Posterior cingulate gyrus (tissue), 11 donors: ENCODE data around the gene CYP19A1.
A peak's percentile ranks its signal among the peaks of the same experiment; 100 is the strongest.

Experiments used
- DNase-seq, 10 donors: peaks; one replicate each; pipeline versions ENCODE4 v3.0.0 to v3.0.0-alpha.2; 2020 to 2021; ENCODE audit warnings: mixed read lengths in 3 of 10
- intact Hi-C: fragments of 100-400 bp; cut with DNase I; formaldehyde crosslinking; loops from one replicate; pipeline ENCODE4 v1.15.1; 2023

CYP19A1 gene

GRCh38 chr15:51338496-51338895 is at the start of gene CYP19A1:
TSS of gene CYP19A1 (minus strand) at chr15:51338596. CDS start at chr15:51242912, 95,684 bp downstream.
- DNase-seq, result no peak
- intact Hi-C loops, result no loop called here

- intact Hi-C loops, result no loop called here
- DNase-seq, result no peak
Observed at GRCh38 chr15:51387699-51388041, 49.3 kb upstream of the CYP19A1 start.

DNA sequence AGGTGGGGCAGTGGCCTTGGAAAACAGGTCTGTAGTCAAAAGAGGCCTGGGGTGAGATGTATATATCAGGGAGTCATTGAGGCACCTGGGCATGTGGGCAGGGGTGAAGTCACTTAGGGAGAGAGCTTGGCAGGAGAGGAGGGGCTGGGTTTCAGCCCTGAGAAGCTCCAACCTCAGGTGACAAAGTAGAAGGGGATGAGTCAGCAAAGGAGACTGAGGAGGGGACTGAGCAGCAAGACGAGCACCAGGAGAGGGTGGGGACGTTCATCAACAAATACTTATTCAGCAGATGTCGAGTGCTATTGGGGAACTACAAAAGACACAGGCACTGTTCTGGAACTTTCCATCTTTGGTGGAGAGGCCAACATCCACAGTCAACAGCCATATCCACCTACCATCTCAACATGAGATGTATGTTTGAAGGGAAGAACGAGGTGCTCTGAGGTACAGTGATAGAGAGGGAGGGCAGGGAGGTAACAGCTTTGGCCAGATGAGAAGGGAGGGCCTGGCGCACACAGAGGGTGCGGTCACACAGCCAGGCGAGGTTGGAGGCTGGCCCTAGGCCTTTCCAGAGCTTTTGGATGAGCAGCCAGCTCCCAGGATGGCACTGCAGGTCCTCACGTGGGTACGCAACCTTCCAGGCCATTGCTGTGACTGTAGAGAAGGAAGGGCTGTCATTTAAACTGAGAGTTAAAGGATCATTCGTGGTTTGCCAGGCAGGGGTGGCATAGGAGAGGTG is 48.7 kb upstream of the CYP19A1 start:
- no peak for DNase-seq
- intact Hi-C loops, result no loop called here

GRCh38 chr15:51386486-51386885 is 48.1 kb upstream of the CYP19A1 start:
- peak in 1 of 10 donors; percentile 78 for DNase-seq
- intact Hi-C loops, result no loop called here

- DNase-seq, result no peak
- intact Hi-C loops, result no loop called here
Observed at GRCh38 chr15:51386029-51386428, 47.6 kb upstream of the CYP19A1 start.

GRCh38 chr15:51382787-51383186 is 44.4 kb upstream of the CYP19A1 start:
- peak in 6 of 10 donors; percentile 44 to 91 (median 48) for DNase-seq
- intact Hi-C loops, result loop anchor here (5.0 kb wide), 2 partner anchors 35 to 220 kb away; no protein-coding TSS in a partner anchor

DNA sequence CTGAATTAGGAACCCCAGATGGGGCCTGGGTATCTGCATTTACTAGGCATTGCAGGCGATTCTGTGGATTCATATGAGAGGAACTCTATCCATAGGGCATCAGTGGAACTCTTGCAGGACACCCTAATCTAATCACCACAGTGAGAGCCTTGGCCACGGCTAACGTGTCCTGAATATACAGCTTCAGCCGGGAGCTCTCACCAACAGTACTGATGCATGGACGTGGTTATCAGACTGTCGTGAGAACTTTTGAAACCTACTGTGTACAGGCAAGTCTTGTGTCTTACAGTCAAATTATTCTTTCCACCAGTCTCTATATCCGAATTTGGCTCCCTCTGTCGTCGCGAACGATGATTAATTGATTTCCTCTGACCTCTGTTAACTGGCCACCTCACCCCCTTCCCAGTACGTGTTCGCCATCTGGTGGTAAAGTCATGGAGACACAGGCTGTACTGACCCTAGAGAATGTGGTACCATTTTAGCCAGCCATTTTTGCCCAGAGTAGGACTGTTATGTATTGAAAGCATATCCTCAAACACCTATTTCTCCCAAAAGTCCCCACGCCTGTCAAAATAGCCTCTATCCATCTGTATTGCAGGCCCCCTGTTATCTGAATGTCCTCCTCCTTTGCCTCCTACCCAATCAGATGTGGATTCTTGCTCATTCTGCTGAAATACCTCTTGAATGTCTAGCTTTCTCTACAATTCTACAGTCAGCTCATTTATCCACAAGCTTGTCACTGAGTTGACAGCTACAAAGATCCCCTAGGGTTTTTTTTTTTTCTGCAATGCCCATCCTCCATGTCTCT is 42.8 kb upstream of the CYP19A1 start:
- intact Hi-C loops, result loop anchor here (1.0 to 5.0 kb wide), 4 partner anchors 34 to 219 kb away; no protein-coding TSS in a partner anchor
- peak in 8 of 10 donors; percentile 33 to 93 (median 62) for DNase-seq

DNA sequence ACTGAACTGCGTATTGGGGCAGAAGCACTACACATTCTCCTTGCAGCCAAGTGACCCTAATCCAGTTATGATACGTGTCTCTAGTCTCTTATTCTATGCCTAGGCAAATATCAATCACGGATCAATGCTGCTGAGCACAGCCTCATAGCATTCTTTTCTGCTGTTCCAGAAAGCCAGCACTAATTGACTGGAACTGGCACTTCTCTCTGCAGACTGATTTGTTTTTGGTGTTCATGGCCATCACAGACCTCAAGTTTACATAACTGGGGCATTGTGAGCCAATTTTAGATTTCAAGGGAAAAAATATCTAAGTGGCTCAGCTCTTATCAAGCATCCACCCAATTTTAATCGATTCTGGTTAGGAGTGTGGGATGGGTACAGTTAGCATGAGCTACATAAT is 41.0 kb upstream of the CYP19A1 start:
- intact Hi-C loops, result no loop called here
- DNase-seq, result no peak

DNA sequence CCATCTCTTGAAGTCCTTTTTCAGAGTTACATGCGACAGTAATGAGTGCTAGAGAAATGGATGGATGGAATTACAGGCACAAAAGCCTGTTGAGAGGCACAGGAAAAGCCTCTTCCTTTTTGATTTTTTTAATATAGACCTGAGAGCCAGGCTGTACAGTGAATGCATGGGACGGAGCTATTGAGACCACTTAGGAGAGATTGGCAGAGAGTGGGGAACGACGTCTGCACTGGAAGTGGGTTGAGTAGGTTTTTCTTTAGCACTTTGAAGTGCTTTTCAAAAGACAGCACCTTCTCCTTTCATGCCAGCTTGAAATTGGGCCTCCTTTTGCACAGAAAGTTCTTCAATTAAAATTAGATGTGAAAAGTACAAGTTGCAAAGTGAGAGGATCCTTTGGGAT is 40.0 kb upstream of the CYP19A1 start:
- intact Hi-C loops, result no loop called here

GRCh38 chr15:51377038-51377786 is 38.8 kb upstream of the CYP19A1 start:
- intact Hi-C loops, result no loop called here
- no peak for DNase-seq

More for the DNA sequence above, 40.0 kb upstream of the CYP19A1 start:
- no peak for DNase-seq

- intact Hi-C loops, result no loop called here
- DNase-seq, result no peak
Observed at GRCh38 chr15:51375966-51376640, 37.7 kb upstream of the CYP19A1 start.

DNA sequence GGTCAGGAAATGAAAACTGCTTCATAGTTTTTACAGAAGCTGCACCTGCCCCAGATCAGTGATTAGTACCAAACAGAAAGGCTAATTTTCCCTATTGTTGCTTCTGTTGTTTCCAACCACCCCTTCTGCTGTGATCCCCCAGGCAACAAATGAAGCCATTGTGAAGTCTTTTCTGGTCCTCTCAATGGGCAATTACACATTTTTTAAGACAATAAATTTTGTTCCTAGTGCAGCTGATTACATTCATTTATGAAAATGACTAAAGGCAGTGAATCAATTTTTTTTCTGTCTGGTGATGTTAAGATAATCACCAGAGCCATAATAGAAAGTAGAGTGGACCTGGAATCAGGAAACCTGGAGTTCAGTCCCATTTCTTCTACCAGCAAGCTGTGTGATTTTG is 35.7 kb upstream of the CYP19A1 start:
- DNase-seq, result no peak
- intact Hi-C loops, result no loop called here

DNA sequence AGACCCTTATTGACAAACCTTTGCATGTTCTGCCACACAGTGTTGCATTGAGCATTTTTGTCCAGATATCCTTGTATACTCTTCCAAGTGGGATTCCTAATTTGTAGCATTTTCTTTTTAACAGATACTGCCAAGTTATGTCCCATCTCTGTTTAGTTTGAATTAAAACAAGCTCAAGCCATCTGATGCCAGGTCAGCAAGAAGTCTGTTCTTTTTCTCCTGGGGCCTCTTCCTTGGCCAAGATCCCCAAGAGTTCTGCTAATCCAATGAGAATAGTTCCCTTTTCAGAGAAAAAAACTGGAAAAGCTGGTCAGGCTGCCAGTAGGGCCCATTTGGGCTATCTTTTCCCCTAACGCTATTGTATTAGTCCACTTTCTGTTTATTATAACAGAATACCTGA is 32.9 kb upstream of the CYP19A1 start:
- intact Hi-C loops, result no loop called here
- DNase-seq, result no peak

DNA sequence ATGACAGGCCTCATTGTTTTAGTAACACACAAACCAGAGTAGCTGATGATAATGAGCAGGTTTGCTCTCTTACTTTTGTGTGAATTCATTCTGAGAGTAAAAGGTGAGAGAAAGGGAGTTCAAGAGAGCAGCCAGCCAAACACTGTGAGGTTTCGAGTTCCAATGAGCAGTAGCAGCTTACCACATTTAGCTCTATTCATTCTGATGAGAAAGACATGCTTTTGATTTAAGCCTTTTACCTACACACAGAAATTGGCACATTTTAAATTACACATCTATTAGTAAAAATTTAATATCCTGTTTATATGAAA is 31.0 kb upstream of the CYP19A1 start:
- no peak for DNase-seq
- intact Hi-C loops, result no loop called here

DNA sequence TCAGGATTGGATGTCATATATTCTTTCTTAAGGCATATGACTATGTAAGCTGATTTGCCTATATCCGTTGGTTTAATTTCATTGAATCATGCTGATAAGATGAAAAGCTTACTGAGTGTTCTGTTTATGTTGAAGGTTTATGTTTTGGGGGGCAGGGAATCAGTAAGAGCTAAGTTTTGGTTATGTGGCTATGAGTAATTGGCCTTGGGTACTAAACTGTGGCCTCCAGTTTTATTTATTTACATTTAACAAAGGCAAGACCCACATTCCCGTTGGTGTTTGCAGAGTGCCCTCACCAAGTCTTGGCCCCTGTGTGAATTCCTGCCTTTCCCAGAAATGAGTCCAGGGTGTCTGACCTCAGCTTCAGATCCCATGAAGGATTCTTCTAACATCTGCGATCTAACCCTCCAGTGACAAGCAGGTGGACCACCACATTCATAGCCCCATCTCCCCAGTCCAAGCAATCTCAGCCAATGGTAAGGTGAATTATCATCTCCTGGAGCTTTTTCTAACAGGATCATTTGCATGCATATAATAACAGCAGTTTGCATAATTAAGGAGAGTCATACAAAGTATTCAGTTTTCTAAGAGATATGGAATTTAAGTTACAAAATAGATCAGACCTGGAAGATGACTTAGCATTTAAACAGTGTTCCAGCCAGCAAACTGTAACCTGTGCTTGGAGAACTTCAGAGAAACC is 30.5 kb upstream of the CYP19A1 start:
- DNase-seq, result no peak
- intact Hi-C loops, result no loop called here

GRCh38 chr15:51368307-51368706 is 29.9 kb upstream of the CYP19A1 start:
- intact Hi-C loops, result no loop called here
- no peak for DNase-seq

- intact Hi-C loops, result no loop called here
Observed at GRCh38 chr15:51367322-51367976, 29.1 kb upstream of the CYP19A1 start.

DNA sequence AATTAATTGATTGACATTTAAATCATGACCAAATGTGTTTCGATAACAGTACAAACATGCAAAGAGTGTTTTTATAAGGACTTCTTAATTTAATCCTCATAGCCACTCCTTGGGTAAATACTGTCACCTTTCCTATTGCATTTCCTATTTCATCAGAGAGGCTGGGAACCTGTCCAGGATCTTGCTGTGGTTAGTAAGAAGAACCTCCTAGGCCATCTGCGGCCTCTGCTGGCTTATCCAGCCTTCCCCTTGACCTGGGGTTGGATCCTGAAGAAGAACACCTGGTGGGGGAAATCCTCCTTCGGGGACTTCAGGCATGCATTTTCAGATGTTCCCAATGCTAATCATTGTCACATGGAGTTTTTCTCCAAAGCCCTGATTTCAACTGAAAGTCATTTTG is 28.5 kb upstream of the CYP19A1 start:
- DNase-seq, result no peak
- intact Hi-C loops, result no loop called here

More at GRCh38 chr15:51367322-51367976, 29.1 kb upstream of the CYP19A1 start:
- no peak for DNase-seq

- intact Hi-C loops, result no loop called here
- DNase-seq, result no peak
Observed at GRCh38 chr15:51366071-51366470, 27.7 kb upstream of the CYP19A1 start.

DNA sequence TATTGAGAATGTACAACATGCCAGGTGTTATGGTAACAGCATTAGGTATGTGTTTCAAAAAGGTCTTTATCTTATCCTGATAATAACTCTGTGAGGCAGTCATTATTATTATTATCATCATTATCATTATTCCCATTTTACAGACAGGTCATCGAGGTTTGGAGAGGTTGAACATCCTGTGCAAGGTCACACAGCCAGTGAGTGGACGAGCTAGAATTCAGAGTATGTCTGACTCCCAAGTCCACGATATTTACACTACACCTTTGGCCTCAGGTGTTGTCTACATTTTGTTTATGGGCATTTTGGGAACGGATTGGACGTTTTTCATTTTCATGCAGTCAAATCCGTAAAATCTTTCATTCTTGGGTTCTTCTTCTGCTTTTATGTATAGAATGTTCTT is 27.0 kb upstream of the CYP19A1 start:
- DNase-seq, result no peak
- intact Hi-C loops, result no loop called here
